Subcutaneous adipose tissue (tissue), 4 donors: ENCODE measurements around the gene DPP9. TPM values are rescaled to one million over a fixed set of nuclear protein-coding genes. Genes with fewer than 3 reads are reported as not detected.

ENCODE experiments used
- CTCF ChIP-seq: fragments of 450-650 bp; IDR thresholded peaks from one replicate; pipeline ENCODE4 v1.5.1; 2016; ENCODE audit warnings: low read depth, mild to moderate bottlenecking, control low read depth, antibody characterized with exemption, moderate library complexity
- total RNA-seq, 4 donors: library from RNA; depleted of rRNA; stranded (reverse); fragments of >200 nt; gene quantifications; one replicate each; pipeline ENCODE4 v1.1.0, GENCODE V29; 2016

The DPP9 gene
- 100 to 1,000 TPM in 1 of 4 donors, 10 to 100 TPM in 3; 31.1 to 109 (median 48.6) TPM for total RNA-seq

GRCh38 chr19:4723595-4724514, at the start of gene DPP9:
DPP9 (minus strand) TSS chr19:4723842; CDS start chr19:4719906, 3,936 bp downstream.
- TF ChIP-seq CTCF = no peak

GRCh38 chr19:4773047-4773640, 49.5 kb upstream of the DPP9 start:
- no peak for TF ChIP-seq CTCF

- TF ChIP-seq CTCF = no peak
Observed at GRCh38 chr19:4772566-4772965, 48.9 kb upstream of the DPP9 start.

- TF ChIP-seq CTCF = no peak
Observed at GRCh38 chr19:4768934-4769777, 45.5 kb upstream of the DPP9 start.

GRCh38 chr19:4764393-4764660, 40.7 kb upstream of the DPP9 start:
- no peak for TF ChIP-seq CTCF

- no peak for TF ChIP-seq CTCF
Observed at GRCh38 chr19:4763021-4763420, 39.4 kb upstream of the DPP9 start.

- TF ChIP-seq CTCF = no peak
Observed at GRCh38 chr19:4760285-4760650, 36.6 kb upstream of the DPP9 start.
